NCI-H510A (cell line): Measurements from ENCODE around the gene C1S.

Experiments
- DNase-seq: peaks from one replicate; lab custom pipeline; 2025; lab: John Stamatoyannopoulos, UW

C1S gene

GRCh38 chr12:7075939-7076338 lies 15.4 kb downstream of the C1S start:
- DNase-seq: no peak

- no peak for DNase-seq
Measured at GRCh38 chr12:7076493-7076892, 16.0 kb downstream of the C1S start.

- no peak for DNase-seq
Measured at GRCh38 chr12:7078163-7078562, 17.6 kb downstream of the C1S start.

- no peak for DNase-seq
Measured at GRCh38 chr12:7079826-7080125, 19.3 kb downstream of the C1S start.

GRCh38 chr12:7081037-7081436 lies 20.5 kb downstream of the C1S start:
- no peak for DNase-seq

- DNase-seq: no peak
Measured at GRCh38 chr12:7083125-7083524, 22.6 kb downstream of the C1S start.

- DNase-seq: no peak
Measured at GRCh38 chr12:7089196-7089871, 28.8 kb downstream of the C1S start.

GRCh38 chr12:7090222-7090998 lies 29.9 kb downstream of the C1S start:
- no peak for DNase-seq

- no peak for DNase-seq
Measured at GRCh38 chr12:7091171-7091570, 30.7 kb downstream of the C1S start.

GRCh38 chr12:7091660-7092228 lies 31.2 kb downstream of the C1S start:
- DNase-seq: no peak

GRCh38 chr12:7092229-7092985 lies 31.9 kb downstream of the C1S start, which contains the start of gene C1R:
Gene C1R, minus strand, starts transcription at chr12:7092445. Its CDS starts 57 bp downstream, at chr12:7092388.
- no peak for DNase-seq

- no peak for DNase-seq
Measured at GRCh38 chr12:7092986-7093460, 32.5 kb downstream of the C1S start.

GRCh38 chr12:7093486-7093885 lies 33.0 kb downstream of the C1S start:
- no peak for DNase-seq

GRCh38 chr12:7093892-7094291 lies 33.4 kb downstream of the C1S start:
- DNase-seq: no peak

- no peak for DNase-seq
Measured at GRCh38 chr12:7096006-7096932, 35.8 kb downstream of the C1S start.

GRCh38 chr12:7096979-7097378 lies 36.5 kb downstream of the C1S start:
- DNase-seq: no peak

- DNase-seq: no peak
Measured at GRCh38 chr12:7099290-7099996, 38.9 kb downstream of the C1S start.

- DNase-seq: no peak
Measured at GRCh38 chr12:7100239-7100638, 39.7 kb downstream of the C1S start.

- DNase-seq: no peak
Measured at GRCh38 chr12:7101047-7101693, 40.7 kb downstream of the C1S start.

- no peak for DNase-seq
Measured at GRCh38 chr12:7101694-7102131, 41.2 kb downstream of the C1S start.
